ENCODE results near the gene SEC11A.
A peak's percentile ranks its signal among the peaks of the same experiment; 100 is the strongest.

The SEC11A gene

GRCh38 chr15:84653910-84654688 lies 61.8 kb downstream of the SEC11A start, which contains the start of gene WDR73:
Gene WDR73 (minus strand): TSS chr15:84654283. CDS start chr15:84654274, 9 bp downstream.
- H3K27me3 ChIP-seq: peaks cover 14% of the 10 kb centered on the region
- peak within 1 kb of the TSS; percentile 91 to 98 for H3K4me3 ChIP-seq (ENCODE audit: low read depth in 1 of 2, low read length in 1 of 2)
- H3K4me1 ChIP-seq (ENCODE audit: control insufficient read depth in 1 of 2, insufficient read depth in 1 of 2, low read depth in 1 of 2, low read length in 1 of 2): peaks cover 31 to 36% of the 10 kb centered on the region in 2 experiments
- H3K36me3 ChIP-seq: peaks cover 19% of the 10 kb centered on the region
- TF ChIP-seq, protein P1, sequence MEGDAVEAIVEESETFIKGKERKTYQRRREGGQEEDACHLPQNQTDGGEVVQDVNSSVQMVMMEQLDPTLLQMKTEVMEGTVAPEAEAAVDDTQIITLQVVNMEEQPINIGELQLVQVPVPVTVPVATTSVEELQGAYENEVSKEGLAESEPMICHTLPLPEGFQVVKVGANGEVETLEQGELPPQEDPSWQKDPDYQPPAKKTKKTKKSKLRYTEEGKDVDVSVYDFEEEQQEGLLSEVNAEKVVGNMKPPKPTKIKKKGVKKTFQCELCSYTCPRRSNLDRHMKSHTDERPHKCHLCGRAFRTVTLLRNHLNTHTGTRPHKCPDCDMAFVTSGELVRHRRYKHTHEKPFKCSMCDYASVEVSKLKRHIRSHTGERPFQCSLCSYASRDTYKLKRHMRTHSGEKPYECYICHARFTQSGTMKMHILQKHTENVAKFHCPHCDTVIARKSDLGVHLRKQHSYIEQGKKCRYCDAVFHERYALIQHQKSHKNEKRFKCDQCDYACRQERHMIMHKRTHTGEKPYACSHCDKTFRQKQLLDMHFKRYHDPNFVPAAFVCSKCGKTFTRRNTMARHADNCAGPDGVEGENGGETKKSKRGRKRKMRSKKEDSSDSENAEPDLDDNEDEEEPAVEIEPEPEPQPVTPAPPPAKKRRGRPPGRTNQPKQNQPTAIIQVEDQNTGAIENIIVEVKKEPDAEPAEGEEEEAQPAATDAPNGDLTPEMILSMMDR (IDR thresholded peaks at IDR 0.05): no peak
- no peaks in the 10 kb centered on the region for H3K9me3 ChIP-seq
- peak within 1 kb of the TSS; percentile 88 for H3K27ac ChIP-seq

DNA sequence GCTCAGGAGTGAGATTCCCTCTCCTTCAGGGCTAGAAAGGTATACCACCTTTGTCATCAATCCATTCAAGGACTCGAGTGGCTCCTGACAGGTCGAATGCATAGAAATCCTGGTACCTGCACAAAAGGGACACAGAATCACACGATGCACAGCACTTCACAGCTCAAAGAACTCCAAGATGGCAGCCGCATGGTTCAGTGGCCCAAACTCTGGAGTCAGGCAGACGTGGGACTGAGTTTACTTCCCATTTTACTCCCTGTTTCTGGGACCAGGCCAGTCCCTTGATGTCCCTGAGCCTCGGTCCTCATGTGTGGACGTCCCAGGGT lies 62.4 kb downstream of the SEC11A start:
- Histone ChIP-seq H3K4me3 (ENCODE audit: low read depth in 1 of 2, low read length in 1 of 2) (peak overlapping the region; percentile 91 to 98), H3K27me3 (peaks cover 14% of the 10 kb centered on the region), H3K36me3 (peaks cover 19% of the 10 kb centered on the region), H3K27ac (peak overlapping the region; percentile 88), H3K4me1 (ENCODE audit: control insufficient read depth in 1 of 2, insufficient read depth in 1 of 2, low read depth in 1 of 2, low read length in 1 of 2) (peaks cover 30 to 36% of the 10 kb centered on the region in 2 experiments), H3K9me3 (no peaks in the 10 kb centered on the region)
- TF ChIP-seq, protein P1 (IDR thresholded peaks at IDR 0.05): no peak

- no peaks in the 10 kb centered on the region for H3K9me3 ChIP-seq
- no peaks in the 10 kb centered on the region for H3K27me3 ChIP-seq
- H3K4me1 ChIP-seq (ENCODE audit: control insufficient read depth in 1 of 2, insufficient read depth in 1 of 2, low read depth in 1 of 2, low read length in 1 of 2): peaks cover 12 to 16% of the 10 kb centered on the region in 2 experiments
- no peak overlapping the region for H3K4me3 ChIP-seq (ENCODE audit: low read depth in 1 of 2, low read length in 1 of 2)
- peaks cover 57% of the 10 kb centered on the region for H3K36me3 ChIP-seq
- no peak overlapping the region for H3K27ac ChIP-seq
- TF ChIP-seq, protein P1 (IDR thresholded peaks at IDR 0.05): no peak
Observed at GRCh38 chr15:84649706-84650105, 66.2 kb downstream of the SEC11A start.

DNA sequence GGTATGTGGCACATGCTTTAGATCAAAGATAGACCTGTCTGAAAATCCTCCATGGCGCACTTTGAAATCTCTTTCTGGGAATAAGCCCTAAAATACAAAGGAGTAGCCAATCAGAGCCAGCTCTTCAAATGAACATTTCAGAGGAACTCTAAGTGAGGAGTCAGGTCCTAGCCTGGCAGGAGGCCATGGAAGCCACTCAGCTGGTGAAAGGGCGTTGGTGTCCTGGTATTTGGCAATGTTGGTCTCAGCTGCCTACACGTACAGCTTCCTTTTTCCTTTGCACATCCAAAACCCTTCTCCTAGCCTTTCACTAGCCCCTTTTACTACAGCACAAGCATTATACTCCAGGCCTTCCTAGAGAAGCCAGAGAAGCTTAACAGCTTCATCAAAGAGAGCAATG lies 67.4 kb downstream of the SEC11A start:
- Histone ChIP-seq H3K4me3 (ENCODE audit: low read depth in 1 of 2, low read length in 1 of 2) (no peak overlapping the region), H3K4me1 (ENCODE audit: control insufficient read depth in 1 of 2, insufficient read depth in 1 of 2, low read depth in 1 of 2, low read length in 1 of 2) (peaks cover 4 to 5% of the 10 kb centered on the region in 2 experiments), H3K27me3 (no peaks in the 10 kb centered on the region), H3K9me3 (no peaks in the 10 kb centered on the region), H3K27ac (no peak overlapping the region), H3K36me3 (peaks cover 68% of the 10 kb centered on the region)
- TF ChIP-seq, protein P1 (IDR thresholded peaks at IDR 0.05): no peak

DNA sequence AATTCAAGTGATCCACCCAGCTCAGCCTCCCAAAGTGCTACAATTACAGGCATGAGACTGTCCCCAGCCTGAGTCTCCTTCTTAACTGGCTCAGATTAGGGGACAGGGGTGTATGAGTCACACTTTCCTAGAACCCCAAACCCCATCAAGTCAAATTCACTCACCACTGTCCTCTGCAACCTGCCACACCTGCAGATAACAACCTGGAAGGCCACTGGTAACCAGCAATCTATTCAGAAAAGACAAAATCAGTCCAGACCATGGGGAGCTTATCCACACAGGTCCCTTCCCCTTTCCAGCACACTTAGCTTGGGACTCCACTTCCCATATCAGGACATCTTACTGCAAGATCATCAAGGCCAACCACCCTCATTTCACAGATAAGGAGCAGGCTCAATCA lies 68.2 kb downstream of the SEC11A start:
- no peaks in the 10 kb centered on the region for H3K4me1 ChIP-seq (ENCODE audit: control insufficient read depth in 1 of 2, insufficient read depth in 1 of 2, low read depth in 1 of 2, low read length in 1 of 2)

More for the DNA sequence above, 68.2 kb downstream of the SEC11A start:
- Histone ChIP-seq H3K9me3 (no peaks in the 10 kb centered on the region), H3K4me3 (ENCODE audit: low read depth in 1 of 2, low read length in 1 of 2) (no peak overlapping the region), H3K27ac (no peak overlapping the region), H3K36me3 (peaks cover 76% of the 10 kb centered on the region), H3K27me3 (no peaks in the 10 kb centered on the region)
- TF ChIP-seq, protein P1 (IDR thresholded peaks at IDR 0.05): no peak

All from neutrophil (primary cell).